Measurements from ENCODE around the gene TMEM220. TPM values are rescaled to one million over a fixed set of nuclear protein-coding genes. Genes with fewer than 3 reads are reported as not detected.
A peak's percentile ranks its signal among the peaks of the same experiment; 100 is the strongest.
"Not testable (repeated sequence)": the region's sequence is repeated elsewhere in the genome, so short reads cannot be mapped to it uniquely, and the experiment has no call there.

Gene TMEM220
- total RNA-seq, 1 donor from 2014 or later: 1.3 TPM

DNA sequence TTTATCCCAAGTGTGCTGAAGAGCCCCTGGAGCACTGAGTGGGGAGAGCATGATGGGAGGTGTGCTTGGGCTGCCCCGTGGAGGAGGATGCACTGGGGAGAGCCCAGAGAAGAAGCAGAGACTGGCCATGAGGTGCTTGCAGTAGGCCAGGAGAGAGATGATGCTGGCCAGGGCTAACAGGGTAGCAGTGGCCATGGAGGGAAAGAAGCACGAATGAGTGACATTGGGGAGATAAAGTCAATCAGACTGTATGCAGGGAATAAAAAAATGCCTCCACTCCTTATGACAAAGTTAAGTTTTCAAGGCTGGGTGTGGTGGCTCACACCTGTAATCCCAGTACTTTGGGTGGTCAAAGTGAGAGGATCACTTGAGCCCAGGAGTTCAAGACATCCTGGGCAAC is 5.4 kb upstream of the TMEM220 start:
- Mint-ChIP-seq H3K27me3 (ENCODE audit: insufficient read depth) (peaks cover 18% of the 10 kb centered on the region), H3K36me3 (ENCODE audit: low read depth) (no peaks in the 10 kb centered on the region), H3K27ac (no peak overlapping the region), H3K4me3 (no peak overlapping the region), H3K4me1 (ENCODE audit: low read depth) (peaks cover 14% of the 10 kb centered on the region), H3K9me3 (no peaks in the 10 kb centered on the region)
- intact Hi-C loops (cut with micrococcal nuclease): no loop called here
- no peak for DNase-seq (ENCODE audit: low spot score)

DNA sequence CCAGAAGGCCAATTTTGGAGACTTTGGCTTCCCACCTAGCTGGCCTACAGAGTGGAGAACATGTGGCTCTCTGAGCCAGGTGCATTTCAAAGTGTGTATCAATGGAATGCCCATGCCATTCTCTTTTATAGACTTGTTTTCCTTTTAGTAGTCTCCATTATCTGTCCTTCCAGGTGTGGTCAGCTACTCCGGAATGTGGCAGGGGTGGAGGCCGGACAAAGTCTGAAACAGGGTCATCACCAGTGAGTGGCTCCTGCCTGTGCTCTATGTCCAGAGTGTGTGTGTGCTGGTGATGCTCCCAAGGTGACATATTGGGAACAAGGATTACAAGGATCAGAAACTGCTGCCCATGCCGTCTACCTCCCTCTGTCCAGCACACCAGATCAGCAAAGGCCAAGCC is 3.8 kb upstream of the TMEM220 start:
- Mint-ChIP-seq H3K36me3 (ENCODE audit: low read depth) (peaks cover 1% of the 10 kb centered on the region), H3K27ac (no peak overlapping the region), H3K4me3 (no peak overlapping the region), H3K9me3 (no peaks in the 10 kb centered on the region), H3K27me3 (ENCODE audit: insufficient read depth) (peaks cover 18% of the 10 kb centered on the region), H3K4me1 (ENCODE audit: low read depth) (peaks cover 18% of the 10 kb centered on the region)
- no peak for DNase-seq (ENCODE audit: low spot score)
- intact Hi-C loops (cut with micrococcal nuclease): loop anchor here (5.0 kb wide), 1 partner anchor 86 kb away; no protein-coding TSS in a partner anchor

DNA sequence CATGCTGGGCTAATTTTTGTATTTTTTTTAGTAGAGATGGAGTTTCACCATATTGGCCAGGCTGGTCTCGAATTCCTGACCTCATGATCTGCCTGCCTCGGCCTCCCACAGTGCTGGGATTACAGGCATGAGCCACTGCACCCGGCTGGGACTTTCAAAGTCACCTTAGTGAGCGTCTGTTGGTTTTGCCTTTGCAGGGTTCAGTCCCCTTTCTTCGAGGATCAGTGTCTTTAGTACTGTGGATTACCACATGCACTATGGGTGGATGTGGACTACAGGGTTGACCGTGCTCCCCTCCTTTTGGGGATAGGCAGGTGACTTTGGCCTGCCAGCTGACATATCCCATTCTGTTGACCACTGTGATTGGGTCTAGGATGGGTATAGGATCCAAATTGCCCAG is 2.3 kb upstream of the TMEM220 start:
- not testable (repeated sequence) for H3K27ac Mint-ChIP-seq; H3K36me3 Mint-ChIP-seq (ENCODE audit: low read depth); DNase-seq (ENCODE audit: low spot score); H3K9me3 Mint-ChIP-seq; H3K4me3 Mint-ChIP-seq
- peaks cover 16% of the 10 kb centered on the region for H3K4me1 Mint-ChIP-seq (ENCODE audit: low read depth)
- peaks cover 16% of the 10 kb centered on the region for H3K27me3 Mint-ChIP-seq (ENCODE audit: insufficient read depth)
- intact Hi-C loops (cut with micrococcal nuclease): loop anchor here (5.0 kb wide), 1 partner anchor 85 kb away; no protein-coding TSS in a partner anchor

DNA sequence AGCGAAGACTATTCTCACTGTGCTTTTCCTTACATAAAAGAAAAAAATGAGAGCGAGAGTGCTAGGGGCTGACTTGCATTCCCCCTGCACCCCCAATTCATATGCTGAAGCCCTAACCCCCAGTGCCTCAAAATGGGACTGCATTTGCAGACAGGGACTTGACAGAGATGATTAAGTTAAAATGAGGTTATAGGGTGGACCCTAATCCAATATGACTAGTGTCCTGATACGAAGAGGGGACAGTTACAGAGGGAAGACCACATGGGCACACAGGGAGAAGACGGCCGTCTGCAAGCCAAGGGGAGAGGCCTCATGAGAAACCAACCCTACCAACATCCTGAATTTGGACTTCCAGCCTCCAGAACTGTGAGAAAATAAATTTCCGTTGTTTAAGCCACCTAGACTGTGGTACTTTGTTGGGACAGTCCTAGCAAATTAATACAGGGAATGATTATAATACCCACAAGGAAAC is 1.6 kb upstream of the TMEM220 start:
- Mint-ChIP-seq H3K36me3 (ENCODE audit: low read depth) (peaks cover 1% of the 10 kb centered on the region), H3K9me3 (no peaks in the 10 kb centered on the region), H3K4me3 (peak overlapping the region; percentile 93), H3K27me3 (ENCODE audit: insufficient read depth) (peaks cover 16% of the 10 kb centered on the region), H3K27ac (no peak overlapping the region), H3K4me1 (ENCODE audit: low read depth) (peaks cover 13% of the 10 kb centered on the region)
- intact Hi-C loops (cut with micrococcal nuclease): loop anchor here (5.0 kb wide), 1 partner anchor 84 kb away; no protein-coding TSS in a partner anchor
- no peak for DNase-seq (ENCODE audit: low spot score)

DNA sequence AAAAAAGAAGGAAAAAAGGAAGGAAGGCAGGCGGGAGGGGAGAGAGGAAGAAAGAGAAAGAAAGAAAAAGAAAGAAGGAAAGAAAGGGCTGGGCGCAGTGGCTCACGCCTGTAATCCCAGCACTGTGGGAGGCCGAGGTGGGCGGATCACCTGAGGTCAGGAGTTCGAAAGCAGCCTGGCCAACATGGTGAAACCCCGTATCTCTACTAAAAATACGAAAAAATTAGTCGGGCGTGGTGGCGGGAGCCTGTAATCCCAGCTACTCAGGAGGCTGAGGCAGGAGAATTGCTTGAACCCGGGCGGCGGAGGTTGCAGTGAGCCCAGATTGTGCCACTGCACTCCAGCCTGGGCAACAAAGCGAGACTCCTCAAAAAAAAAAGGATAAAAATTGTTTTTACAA is 424 bp upstream of the TMEM220 start:
- peak overlapping the region; percentile 40 for H3K27ac Mint-ChIP-seq
- H3K9me3 Mint-ChIP-seq; DNase-seq (ENCODE audit: low spot score); H3K36me3 Mint-ChIP-seq (ENCODE audit: low read depth): not testable (repeated sequence)
- peaks cover 16% of the 10 kb centered on the region for H3K27me3 Mint-ChIP-seq (ENCODE audit: insufficient read depth)
- intact Hi-C loops (cut with micrococcal nuclease): loop anchor here (5.0 kb wide), 1 partner anchor 83 kb away; no protein-coding TSS in a partner anchor
- peak overlapping the region; percentile 93 for H3K4me3 Mint-ChIP-seq
- H3K4me1 Mint-ChIP-seq (ENCODE audit: low read depth): peaks cover 13% of the 10 kb centered on the region

DNA sequence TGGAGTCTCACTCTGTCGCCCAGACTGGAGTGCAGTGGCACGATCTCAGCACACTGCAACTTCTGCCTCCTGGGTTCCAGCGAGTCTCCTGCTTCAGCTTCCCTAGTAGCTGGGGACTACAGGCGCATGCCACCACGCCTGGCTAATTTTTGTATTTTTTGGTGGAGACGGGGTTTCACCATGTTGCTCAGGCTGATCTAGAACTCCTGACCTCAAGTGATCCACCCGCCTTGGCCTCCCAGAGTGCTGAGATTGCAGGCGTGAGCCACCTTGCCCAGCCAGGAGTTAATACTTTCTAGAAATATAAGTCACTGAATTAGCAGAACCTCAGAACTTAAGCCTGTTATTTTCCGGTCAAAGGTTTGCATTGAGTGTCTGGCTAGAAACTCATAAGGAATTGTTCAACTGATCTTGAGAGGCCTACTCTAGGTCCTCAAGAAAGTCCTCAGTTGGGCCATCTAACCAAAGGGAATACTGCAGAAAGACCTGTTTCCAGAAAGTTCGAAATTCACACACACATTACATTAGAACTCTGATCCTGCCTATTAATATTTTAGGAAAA is 1.4 kb downstream of the TMEM220 start:
- DNase-seq (ENCODE audit: low spot score): no peak
- Mint-ChIP-seq H3K36me3 (ENCODE audit: low read depth) (peaks cover 1% of the 10 kb centered on the region), H3K27me3 (ENCODE audit: insufficient read depth) (peaks cover 13% of the 10 kb centered on the region), H3K4me1 (ENCODE audit: low read depth) (peaks cover 13% of the 10 kb centered on the region), H3K27ac (no peak overlapping the region), H3K4me3 (no peak overlapping the region), H3K9me3 (no peaks in the 10 kb centered on the region)
- intact Hi-C loops (cut with micrococcal nuclease): no loop called here

DNA sequence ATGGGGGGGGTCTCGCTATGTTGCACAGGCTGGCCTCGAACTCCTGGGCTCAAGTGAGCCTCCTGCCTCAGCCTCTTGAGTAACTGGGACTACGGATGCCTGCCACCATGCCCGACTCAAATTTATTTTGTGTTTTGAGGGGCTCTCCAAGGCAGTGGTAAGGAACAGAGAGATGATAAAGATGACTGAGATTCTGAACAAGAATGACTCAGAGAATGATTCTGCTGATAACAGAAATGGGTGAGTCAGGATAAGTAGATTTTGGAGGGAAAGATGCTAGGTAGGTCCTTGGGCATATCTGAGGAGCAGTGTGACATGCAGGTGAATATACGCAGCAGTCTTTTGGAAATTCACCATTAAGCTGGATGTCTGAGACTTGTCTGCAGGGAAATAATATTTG is 2.6 kb downstream of the TMEM220 start:
- Mint-ChIP-seq H3K4me1 (ENCODE audit: low read depth) (peaks cover 13% of the 10 kb centered on the region), H3K9me3 (no peaks in the 10 kb centered on the region), H3K27ac (no peak overlapping the region), H3K27me3 (ENCODE audit: insufficient read depth) (peaks cover 9% of the 10 kb centered on the region), H3K36me3 (ENCODE audit: low read depth) (peaks cover 1% of the 10 kb centered on the region), H3K4me3 (no peak overlapping the region)
- intact Hi-C loops (cut with micrococcal nuclease): no loop called here
- no peak for DNase-seq (ENCODE audit: low spot score)

DNA sequence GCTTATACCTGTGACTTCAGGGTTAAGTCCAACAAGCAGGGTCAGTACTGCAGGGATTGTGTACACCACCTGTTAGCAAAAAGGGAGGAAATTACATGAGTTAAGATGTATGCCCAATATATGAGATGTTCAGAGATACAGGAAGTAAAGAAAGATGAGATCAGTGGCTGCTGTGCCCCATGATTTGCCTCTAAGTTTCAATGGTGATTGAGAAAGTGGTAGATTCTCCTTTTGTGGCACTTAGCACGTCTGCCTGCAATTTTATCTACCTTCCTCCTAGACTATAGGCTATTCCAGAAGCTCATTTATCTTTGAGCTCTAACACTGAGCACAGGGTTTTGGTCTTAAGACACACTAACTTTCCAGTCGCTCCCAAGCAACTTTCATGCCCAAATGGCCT is 3.6 kb downstream of the TMEM220 start:
- peaks cover 1% of the 10 kb centered on the region for H3K36me3 Mint-ChIP-seq (ENCODE audit: low read depth)
- H3K27me3 Mint-ChIP-seq (ENCODE audit: insufficient read depth): peaks cover 8% of the 10 kb centered on the region
- H3K4me1 Mint-ChIP-seq (ENCODE audit: low read depth): peaks cover 13% of the 10 kb centered on the region

DNA sequence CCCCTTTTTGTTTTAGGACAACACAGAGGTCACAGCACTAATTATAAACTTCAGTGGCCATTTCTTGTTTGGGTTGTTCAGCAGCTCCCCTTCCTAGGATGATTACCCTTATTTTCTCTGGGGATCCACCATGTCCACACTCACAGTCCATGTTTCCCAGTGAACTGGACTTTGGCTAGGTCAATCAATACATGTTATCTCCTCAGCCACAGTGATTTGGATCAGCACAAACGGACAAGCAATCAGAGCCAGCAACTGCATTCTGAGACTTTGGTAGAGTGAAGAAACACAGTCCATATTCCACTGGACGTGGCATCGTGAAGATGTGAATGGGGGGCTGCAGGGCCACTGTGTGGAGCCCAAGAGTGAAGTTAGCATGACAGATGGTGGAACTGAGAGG is 4.6 kb downstream of the TMEM220 start:
- Mint-ChIP-seq H3K9me3 (no peaks in the 10 kb centered on the region), H3K4me1 (ENCODE audit: low read depth) (peaks cover 4% of the 10 kb centered on the region), H3K4me3 (no peak overlapping the region), H3K27me3 (ENCODE audit: insufficient read depth) (peaks cover 3% of the 10 kb centered on the region), H3K36me3 (ENCODE audit: low read depth) (peaks cover 1% of the 10 kb centered on the region), H3K27ac (no peak overlapping the region)
- no peak for DNase-seq (ENCODE audit: low spot score)
- intact Hi-C loops (cut with micrococcal nuclease): no loop called here

More for the DNA sequence above, 3.6 kb downstream of the TMEM220 start:
- no peak overlapping the region for H3K4me3 Mint-ChIP-seq
- no peaks in the 10 kb centered on the region for H3K9me3 Mint-ChIP-seq
- H3K27ac Mint-ChIP-seq: no peak overlapping the region
- intact Hi-C loops (cut with micrococcal nuclease): no loop called here
- no peak for DNase-seq (ENCODE audit: low spot score)

DNA sequence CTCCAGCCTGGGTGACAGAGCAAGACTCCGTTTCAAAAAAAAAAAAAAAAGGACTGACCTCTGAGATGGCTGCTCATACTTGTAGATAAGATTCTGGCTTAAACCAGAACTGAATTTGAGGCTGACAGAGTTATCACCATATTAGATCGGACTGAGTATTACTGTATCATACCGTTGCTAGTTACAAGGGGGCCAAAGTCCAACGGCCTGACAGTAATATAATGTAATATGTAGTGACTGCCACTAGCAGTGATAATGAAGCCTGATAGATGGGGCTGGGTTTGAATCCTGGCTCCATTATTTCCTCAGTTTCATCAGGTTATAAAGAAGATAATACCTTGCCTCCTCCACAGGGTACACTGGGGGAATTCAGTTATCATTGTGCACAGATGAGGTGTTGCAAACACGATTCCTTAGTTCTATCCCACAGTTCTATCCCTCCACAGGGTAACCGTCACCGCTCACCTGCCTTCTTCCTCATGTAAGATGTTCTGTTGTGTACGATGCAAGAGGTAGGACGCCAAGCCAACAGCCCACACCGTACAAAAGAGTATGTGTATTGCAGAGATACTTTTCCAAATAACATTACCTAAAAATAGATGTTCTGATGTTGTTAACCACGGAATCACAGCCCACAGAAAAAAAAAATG is 5.2 kb downstream of the TMEM220 start:
- no peaks in the 10 kb centered on the region for H3K36me3 Mint-ChIP-seq (ENCODE audit: low read depth)
- H3K9me3 Mint-ChIP-seq: no peaks in the 10 kb centered on the region
- intact Hi-C loops (cut with micrococcal nuclease): no loop called here
- no peaks in the 10 kb centered on the region for H3K27me3 Mint-ChIP-seq (ENCODE audit: insufficient read depth)
- no peak overlapping the region for H3K4me3 Mint-ChIP-seq
- no peaks in the 10 kb centered on the region for H3K4me1 Mint-ChIP-seq (ENCODE audit: low read depth)
- no peak for DNase-seq (ENCODE audit: low spot score)
- no peak overlapping the region for H3K27ac Mint-ChIP-seq

DNA sequence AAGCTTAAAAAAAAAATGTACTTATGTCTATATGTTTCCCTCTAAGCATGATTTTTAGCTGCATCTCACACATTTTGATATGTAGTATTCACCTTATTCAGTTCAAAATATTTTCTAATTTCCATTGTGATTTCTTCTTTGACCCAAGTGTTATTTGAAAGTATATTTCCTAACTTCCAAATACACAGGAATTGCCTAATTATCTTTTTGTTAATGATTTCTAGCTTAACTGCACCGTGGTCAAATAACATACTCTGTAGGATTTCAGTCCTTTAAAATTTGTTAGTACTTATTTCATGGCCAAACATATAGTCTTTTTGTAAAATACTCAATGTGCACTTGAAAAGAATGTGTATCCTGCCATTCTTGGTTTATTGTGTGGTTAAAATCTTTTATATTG is 11.3 kb downstream of the TMEM220 start:
- Mint-ChIP-seq H3K27ac (no peak overlapping the region), H3K9me3 (no peaks in the 10 kb centered on the region), H3K4me3 (no peak overlapping the region), H3K36me3 (ENCODE audit: low read depth) (peaks cover under 1% of the 10 kb centered on the region), H3K27me3 (ENCODE audit: insufficient read depth) (no peaks in the 10 kb centered on the region), H3K4me1 (ENCODE audit: low read depth) (no peaks in the 10 kb centered on the region)
- intact Hi-C loops (cut with micrococcal nuclease): no loop called here
- no peak for DNase-seq (ENCODE audit: low spot score)

DNA sequence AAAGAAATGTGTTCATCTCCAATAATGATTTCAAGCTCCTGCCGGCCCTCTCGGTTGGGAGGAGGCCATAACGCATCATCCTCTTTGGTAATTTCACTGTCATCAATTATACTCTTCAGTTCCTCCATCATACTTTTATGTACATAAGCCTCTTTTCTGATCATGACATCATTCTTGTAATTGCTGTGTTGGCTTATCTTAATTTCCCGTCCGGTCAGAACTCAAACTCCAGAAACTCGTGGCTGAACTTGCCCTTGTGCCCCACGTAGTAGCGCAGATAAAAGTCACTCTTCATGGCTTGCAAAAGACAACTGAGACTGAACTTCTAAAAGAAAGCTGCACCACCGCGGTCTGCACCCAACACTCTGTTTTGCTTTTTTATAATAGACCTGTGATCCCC is 13.6 kb downstream of the TMEM220 start:
- H3K4me3 Mint-ChIP-seq: no peak overlapping the region
- H3K36me3 Mint-ChIP-seq (ENCODE audit: low read depth): peaks cover 13% of the 10 kb centered on the region
- H3K27me3 Mint-ChIP-seq (ENCODE audit: insufficient read depth): no peaks in the 10 kb centered on the region
- no peak for DNase-seq (ENCODE audit: low spot score)
- no peak overlapping the region for H3K27ac Mint-ChIP-seq
- H3K4me1 Mint-ChIP-seq (ENCODE audit: low read depth): no peaks in the 10 kb centered on the region
- no peaks in the 10 kb centered on the region for H3K9me3 Mint-ChIP-seq
- intact Hi-C loops (cut with micrococcal nuclease): no loop called here

DNA sequence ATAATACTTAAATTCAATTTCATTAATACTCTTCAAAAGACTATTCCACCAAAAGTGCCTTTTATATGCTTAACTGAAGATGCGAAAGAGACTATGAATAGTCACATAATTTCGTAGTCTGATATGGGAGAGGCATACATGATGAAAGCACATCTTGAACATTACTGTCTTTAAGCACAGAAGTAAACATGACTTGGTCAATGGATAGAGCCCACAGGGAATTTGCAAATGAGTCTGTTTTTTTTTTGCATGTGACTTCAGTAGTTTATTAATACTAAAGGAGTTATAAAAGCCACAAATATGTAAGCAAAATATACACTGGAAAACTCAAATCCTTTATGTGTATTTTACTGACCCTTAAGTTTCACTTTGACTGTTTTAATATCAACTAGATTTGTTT is 16.5 kb downstream of the TMEM220 start:
- no peaks in the 10 kb centered on the region for H3K27me3 Mint-ChIP-seq (ENCODE audit: insufficient read depth)
- H3K4me3 Mint-ChIP-seq: no peak overlapping the region
- intact Hi-C loops (cut with micrococcal nuclease): no loop called here
- no peaks in the 10 kb centered on the region for H3K4me1 Mint-ChIP-seq (ENCODE audit: low read depth)
- no peaks in the 10 kb centered on the region for H3K9me3 Mint-ChIP-seq
- peaks cover 34% of the 10 kb centered on the region for H3K36me3 Mint-ChIP-seq (ENCODE audit: low read depth)
- no peak overlapping the region for H3K27ac Mint-ChIP-seq
- no peak for DNase-seq (ENCODE audit: low spot score)

Data from activated T-helper 1 cell treated with anti-CD3 and anti-CD28 coated beads, Interleukin-12 subunit alpha, Interleukin-12 subunit beta, Interleukin-2, Interleukin-4 antibody, amounts not matched to agents 30 ng/mL and 10 ng/mL and 1 ng/mL, durations not matched to agents 14 hours and 24 hours and 36 hours (primary cell).